ENCODE results near the gene POM121.
"Not testable (repeated sequence)": the region's sequence is repeated elsewhere in the genome, so short reads cannot be mapped to it uniquely, and the experiment has no call there.

DNA sequence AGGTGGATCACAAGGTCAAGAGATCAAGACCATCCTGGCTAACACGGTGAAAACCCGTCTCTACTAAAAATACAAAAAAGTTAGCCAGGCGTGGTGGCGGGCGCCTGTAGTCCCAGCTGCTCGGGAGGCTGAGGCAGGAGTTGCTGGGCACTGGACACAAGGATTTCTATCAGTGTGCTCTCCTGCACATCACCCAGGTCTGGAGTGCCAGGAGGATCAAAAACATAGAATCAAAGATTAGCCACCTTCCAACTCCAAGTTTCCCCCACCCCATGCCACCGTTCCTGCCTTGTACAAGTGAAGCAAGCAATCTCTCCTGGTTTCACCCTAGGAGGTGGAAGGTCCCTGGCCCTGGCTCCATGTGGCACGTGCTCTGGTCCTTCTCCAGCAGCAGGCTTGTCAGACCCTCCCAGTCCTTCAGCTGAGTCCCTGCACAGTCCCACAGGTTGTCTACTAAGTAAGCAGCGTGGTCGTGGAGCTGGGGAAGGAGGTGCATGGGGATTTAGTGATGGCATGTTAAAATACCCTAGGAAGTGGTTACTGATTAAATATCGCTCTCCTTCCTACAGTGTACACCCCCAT, 73.1 kb downstream of the POM121 start:
- TF ChIP-seq, protein P1, sequence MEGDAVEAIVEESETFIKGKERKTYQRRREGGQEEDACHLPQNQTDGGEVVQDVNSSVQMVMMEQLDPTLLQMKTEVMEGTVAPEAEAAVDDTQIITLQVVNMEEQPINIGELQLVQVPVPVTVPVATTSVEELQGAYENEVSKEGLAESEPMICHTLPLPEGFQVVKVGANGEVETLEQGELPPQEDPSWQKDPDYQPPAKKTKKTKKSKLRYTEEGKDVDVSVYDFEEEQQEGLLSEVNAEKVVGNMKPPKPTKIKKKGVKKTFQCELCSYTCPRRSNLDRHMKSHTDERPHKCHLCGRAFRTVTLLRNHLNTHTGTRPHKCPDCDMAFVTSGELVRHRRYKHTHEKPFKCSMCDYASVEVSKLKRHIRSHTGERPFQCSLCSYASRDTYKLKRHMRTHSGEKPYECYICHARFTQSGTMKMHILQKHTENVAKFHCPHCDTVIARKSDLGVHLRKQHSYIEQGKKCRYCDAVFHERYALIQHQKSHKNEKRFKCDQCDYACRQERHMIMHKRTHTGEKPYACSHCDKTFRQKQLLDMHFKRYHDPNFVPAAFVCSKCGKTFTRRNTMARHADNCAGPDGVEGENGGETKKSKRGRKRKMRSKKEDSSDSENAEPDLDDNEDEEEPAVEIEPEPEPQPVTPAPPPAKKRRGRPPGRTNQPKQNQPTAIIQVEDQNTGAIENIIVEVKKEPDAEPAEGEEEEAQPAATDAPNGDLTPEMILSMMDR (IDR thresholded peaks at IDR 0.05): not testable (repeated sequence)
- not testable (repeated sequence) for TF ChIP-seq EP300, POLR2AphosphoS5, POLR2A (IDR thresholded peaks at IDR 0.05)

Data from suprapubic skin (tissue), 4 donors.